IMR-90 (cell line): ENCODE data around the gene TPPP3. TPM values are rescaled to one million over a fixed set of nuclear protein-coding genes. Genes with fewer than 3 reads are reported as not detected.

Experiments
- ATAC-seq: fragments of 200-7000 bp; cut with Tn5 transposase; 2 replicates; pipeline ENCODE4 v1.9.1; 2020; ENCODE audit warnings: low read depth, mild to moderate bottlenecking, moderate library complexity
- BruUV-seq: library from RNA; stranded (reverse); fragments of 400-500 nt; replicated peaks from 2 replicates; lab custom pipeline; 2021; lab: Mats Ljungman, UMichigan
- CTCF ChIA-PET: fragments of 300-600 bp; formaldehyde crosslinking; extraction: SDS; loops from one replicate; lab custom pipeline; 2021; ENCODE audit warnings: antibody characterized with exemption; lab: Yijun Ruan, JAX
- POLR2A ChIA-PET: fragments of 300-600 bp; sonication (Branson Sonifier 250); formaldehyde crosslinking; loops from one replicate; lab custom pipeline; 2022; ENCODE audit warnings: antibody characterized with exemption; ENCODE audit not compliant: unreplicated experiment; lab: Charles Lee
- DNase-seq: peaks from one replicate; pipeline ENCODE4 v3.0.0; 2013
- H2AFZ ChIP-seq: replicated peaks from 2 replicates; pipeline ENCODE3; 2013; ENCODE audit warnings: low read length, mild to moderate bottlenecking; ENCODE audit not compliant: poor library complexity
- H2AK5ac ChIP-seq: 2 replicates; pipeline ENCODE4 v1.6.1; 2013; ENCODE audit warnings: low read depth, low read length, inconsistent platforms
- H2AK9ac ChIP-seq: replicated peaks from 2 replicates; pipeline ENCODE3; 2013; ENCODE audit warnings: mild to moderate bottlenecking, low read depth, low read length, moderate library complexity; ENCODE audit not compliant: poor library complexity
- H2BK120ac ChIP-seq: 2 replicates; pipeline ENCODE4 v1.6.1; 2013; ENCODE audit warnings: low read depth, low read length, inconsistent platforms
- H2BK15ac ChIP-seq: 3 replicates; pipeline ENCODE4 v1.6.1; 2013; ENCODE audit warnings: low read depth, low read length, inconsistent platforms
- H2BK20ac ChIP-seq: 2 replicates; pipeline ENCODE4 v1.6.1; 2013; ENCODE audit warnings: low read depth, mild to moderate bottlenecking, inconsistent platforms, low read length, moderate library complexity
- H2BK5ac ChIP-seq: 2 replicates; pipeline ENCODE4 v1.6.1; 2013; ENCODE audit warnings: mild to moderate bottlenecking, low read depth, low read length, inconsistent platforms; ENCODE audit not compliant: poor library complexity, severe bottlenecking
- H3K14ac ChIP-seq: replicated peaks from 2 replicates; pipeline ENCODE4 v1.6.1; 2013; ENCODE audit warnings: low read depth, low read length, inconsistent platforms
- H3K18ac ChIP-seq: 2 replicates; pipeline ENCODE4 v1.6.1; 2013; ENCODE audit warnings: low read depth, low read length, control low read depth
- H3K23ac ChIP-seq: 2 replicates; pipeline ENCODE4 v1.6.1; 2013; ENCODE audit warnings: low read depth, low read length, inconsistent platforms
- H3K27ac ChIP-seq: 2 replicates; pipeline ENCODE4 v1.5.1; 2013; ENCODE audit warnings: mild to moderate bottlenecking, control low read depth, low read length; ENCODE audit not compliant: insufficient read depth
- H3K27me3 ChIP-seq: 2 replicates; pipeline ENCODE4 v1.6.1; 2013; ENCODE audit warnings: low read length; ENCODE audit not compliant: control insufficient read depth, insufficient read depth
- H3K36me3 ChIP-seq: 2 replicates; pipeline ENCODE4 v1.6.1; 2013; ENCODE audit warnings: low read length, mixed read lengths; ENCODE audit not compliant: control insufficient read depth, insufficient read depth
- H3K4ac ChIP-seq: 2 replicates; pipeline ENCODE4 v1.6.1; 2013; ENCODE audit warnings: low read depth, low read length, inconsistent platforms
- H3K4me1 ChIP-seq: 2 replicates; pipeline ENCODE4 v1.6.1; 2013; ENCODE audit warnings: low read length, mixed read lengths; ENCODE audit not compliant: control insufficient read depth, insufficient read depth
- H3K4me2 ChIP-seq: 2 replicates; pipeline ENCODE4 v1.6.1; 2013; ENCODE audit warnings: low read depth, mild to moderate bottlenecking, control low read depth, low read length, moderate library complexity
- H3K4me3 ChIP-seq: 2 replicates; pipeline ENCODE4 v1.5.1; 2013; ENCODE audit warnings: low read depth, mild to moderate bottlenecking, control low read depth, low read length, moderate library complexity; ENCODE audit not compliant: insufficient read depth
- H3K56ac ChIP-seq: 2 replicates; pipeline ENCODE4 v1.6.1; 2013; ENCODE audit warnings: low read length, inconsistent platforms; ENCODE audit not compliant: insufficient read depth; ENCODE audit errors: extremely low read depth
- H3K79me1 ChIP-seq, 2 experiments: 2 replicates each; pipeline ENCODE4 v1.6.1; 2013; ENCODE audit warnings: low read length in 2 of 2, inconsistent platforms in 1 of 2, low read depth in 1 of 2
- H3K9ac ChIP-seq: 2 replicates; pipeline ENCODE4 v1.6.1; 2013; ENCODE audit warnings: low read depth, low read length, control low read depth
- H3K9me1 ChIP-seq: 2 replicates; pipeline ENCODE4 v1.6.1; 2013; ENCODE audit warnings: low read length, inconsistent platforms; ENCODE audit not compliant: insufficient read depth
- H3K9me3 ChIP-seq: 2 replicates; pipeline ENCODE4 v1.6.1; 2013; ENCODE audit warnings: low read length; ENCODE audit not compliant: control insufficient read depth, insufficient read depth
- H4K20me1 ChIP-seq: 2 replicates; pipeline ENCODE4 v1.6.1; 2013; ENCODE audit warnings: low read length, inconsistent platforms; ENCODE audit not compliant: insufficient read depth
- H4K5ac ChIP-seq: 2 replicates; pipeline ENCODE4 v1.6.1; 2013; ENCODE audit warnings: mild to moderate bottlenecking, low read depth, low read length, control low read depth
- H4K8ac ChIP-seq, 2 experiments: 2 replicates each; pipeline ENCODE4 v1.6.1; 2013; ENCODE audit warnings: low read depth in 2 of 2, low read length in 2 of 2, control low read depth in 1 of 2, inconsistent platforms in 1 of 2
- H4K91ac ChIP-seq: 2 replicates; pipeline ENCODE4 v1.6.1; 2013; ENCODE audit warnings: low read depth, low read length, inconsistent platforms; ENCODE audit not compliant: insufficient read depth
- CTCF ChIP-seq: conservative IDR thresholded peaks from 2 replicates; pipeline ENCODE4 v1.5.1; 2012; ENCODE audit warnings: mild to moderate bottlenecking, low read depth, low read length, improper control_type of control experiment
- ELK1 ChIP-seq: fragments of 150-350 bp; IDR thresholded peaks from 2 replicates; pipeline ENCODE4 v1.6.1; 2016; ENCODE audit warnings: low read depth, mild to moderate bottlenecking, low read length, moderate library complexity, borderline replicate concordance
- WGBS, 2 experiments: methylation state at CpG; one replicate each; pipeline versions ENCODE4 v1.1.5 to v1.1.7; 2013; ENCODE audit warnings: missing lambda C conversion rate in 2 of 2; ENCODE audit not compliant: insufficient read length in 1 of 2; ENCODE audit errors: extremely low coverage in 2 of 2; 5-methylcytosine and 5-hydroxymethylcytosine counted together
- dilution Hi-C: fragments of 300-500 bp; cut with HindIII; formaldehyde crosslinking; loops from one replicate; pipeline ENCODE4 v1.14.3; 2018; ENCODE audit warnings: low sequenced_read_pairs; ENCODE audit not compliant: unreplicated experiment
- in situ Hi-C: fragments of 300-500 bp; cut with MboI; formaldehyde crosslinking; loops from 3 replicates; pipeline ENCODE4 v1.14.3; 2019; ENCODE audit warnings: low sequenced_read_pairs, inconsistent platforms, mixed read lengths
- intact Hi-C: fragments of 100-400 bp; cut with micrococcal nuclease; formaldehyde crosslinking; loops from 2 replicates; pipeline ENCODE4 v1.10.0; 2022
- polyA plus RNA-seq, 3 experiments: library from polyadenylated mRNA; depleted of rRNA; stranded (reverse); fragments of >200 nt; gene quantifications; 2 replicates each; pipeline ENCODE4 v1.2.3, GENCODE V29; 2012; ENCODE audit warnings: low replicate concordance in 1 of 3
- total RNA-seq: library from RNA; depleted of rRNA; stranded (reverse); fragments of >200 nt; gene quantifications from 2 replicates; pipeline ENCODE4 v1.2.3, GENCODE V29; 2012

Gene TPPP3
- total and polyA plus RNA-seq, 2 of the 4 experiments (the other 2 are of a cell fraction): 0.54 to 2.4 TPM

- Histone ChIP-seq H3K27me3 (peaks cover 55% of the 10 kb centered on the region), H3K9me1 (peaks cover 3% of the 10 kb centered on the region; the same call in 1 of the 2 replicates), H3K27ac (no peak overlapping the region), H3K4me3 (no peak overlapping the region), H3K14ac (no peak overlapping the region), H2BK15ac (no peak overlapping the region), H3K9ac (no peak overlapping the region), H3K4me2 (no peak overlapping the region), H3K36me3 (no peaks in the 10 kb centered on the region), H3K4me1 (peaks cover 2% of the 10 kb centered on the region; the same call in 1 of the 2 replicates), H2BK120ac (no peak overlapping the region), H3K56ac (no peak overlapping the region), H3K79me1 (no peaks in the 10 kb centered on the region), H3K18ac (no peak overlapping the region), H4K20me1 (peaks cover 4% of the 10 kb centered on the region; the same call in 1 of the 2 replicates), H4K8ac (no peak overlapping the region), H4K5ac (no peak overlapping the region), H3K23ac (no peak overlapping the region), H3K9me3 (no peaks in the 10 kb centered on the region), H2AK9ac (no peak overlapping the region), H2AFZ (no peak overlapping the region), H2BK20ac (no peak overlapping the region), H3K4ac (no peak overlapping the region), H2AK5ac (no peak overlapping the region), H2BK5ac (no peak overlapping the region), H4K91ac (no peak overlapping the region)
- dilution Hi-C loops: no loop called here
- WGBS, 2 experiments: 80% methylated on average over 1 of the region's 4 CpGs; no CpG with 5 or more reads in 1 of the 2 experiments
- ATAC-seq (no peak), DNase-seq (no peak)
- TF ChIP-seq ELK1 (no peak), CTCF (no peak)
- ChIA-PET CTCF (no interaction called here), POLR2A (no interaction called here)
- intact Hi-C loops: loop anchor here (5.0 kb wide), 1 partner anchor 163 kb away; no protein-coding TSS in a partner anchor
- in situ Hi-C loops: no loop called here
- BruUV-seq: no TSS peak
These were observed 32.3 kb upstream of the TPPP3 start for GRCh38 chr16:67425580-67425979.
